H9 (cell line): ENCODE results near the gene UBE3B. TPM values are rescaled to one million over a fixed set of nuclear protein-coding genes. Genes with fewer than 3 reads are reported as not detected.

Experiments used
- DNase-seq: peaks from one replicate; pipeline ENCODE4 v3.0.0-alpha.2; 2017
- H2AFZ ChIP-seq: one replicate; pipeline ENCODE4 v1.6.1; 2013; ENCODE audit warnings: mild to moderate bottlenecking, low read length, control low read depth, moderate library complexity
- H2AK5ac ChIP-seq: 2 replicates; pipeline ENCODE4 v1.6.1; 2013; ENCODE audit warnings: low read length, control low read depth, mixed read lengths; ENCODE audit not compliant: insufficient read length
- H2BK120ac ChIP-seq: one replicate; pipeline ENCODE4 v1.6.1; 2013; ENCODE audit warnings: low read depth, mild to moderate bottlenecking, low read length, control low read depth, inconsistent platforms; ENCODE audit not compliant: poor library complexity, severe bottlenecking
- H2BK12ac ChIP-seq: 2 replicates; pipeline ENCODE4 v1.6.1; 2013; ENCODE audit warnings: low read length, control low read depth, mixed read lengths, low read depth; ENCODE audit not compliant: insufficient read length
- H2BK15ac ChIP-seq: 2 replicates; pipeline ENCODE4 v1.6.1; 2013; ENCODE audit warnings: low read depth, low read length, control low read depth
- H2BK20ac ChIP-seq: one replicate; pipeline ENCODE4 v1.6.1; 2013; ENCODE audit warnings: low read depth, mild to moderate bottlenecking, low read length, control low read depth, inconsistent platforms; ENCODE audit not compliant: poor library complexity, severe bottlenecking
- H2BK5ac ChIP-seq: 2 replicates; pipeline ENCODE4 v1.6.1; 2013; ENCODE audit warnings: low read length, control low read depth, mixed read lengths; ENCODE audit not compliant: insufficient read length
- H3K14ac ChIP-seq: 2 replicates; pipeline ENCODE4 v1.6.1; 2013; ENCODE audit warnings: low read length, control low read depth; ENCODE audit not compliant: insufficient read depth
- H3K18ac ChIP-seq: 2 replicates; pipeline ENCODE4 v1.6.1; 2013; ENCODE audit warnings: low read depth, mild to moderate bottlenecking, mixed read lengths, low read length, control low read depth; ENCODE audit not compliant: insufficient read length
- H3K23ac ChIP-seq: 2 replicates; pipeline ENCODE4 v1.6.1; 2013; ENCODE audit warnings: low read length, control low read depth, mixed read lengths, low read depth; ENCODE audit not compliant: insufficient read length
- H3K23me2 ChIP-seq: 2 replicates; pipeline ENCODE4 v1.6.1; 2013; ENCODE audit warnings: low read depth, mild to moderate bottlenecking, mixed read lengths, low read length, control low read depth; ENCODE audit not compliant: insufficient read length, poor library complexity, severe bottlenecking
- H3K27ac ChIP-seq: 2 replicates; pipeline ENCODE4 v1.5.1; 2013; ENCODE audit warnings: low read length, control low read depth, mixed read lengths, low read depth; ENCODE audit not compliant: insufficient read length
- H3K27me3 ChIP-seq: 2 replicates; pipeline ENCODE4 v1.6.1; 2013; ENCODE audit warnings: low read length, control low read depth, inconsistent platforms; ENCODE audit not compliant: insufficient read depth
- H3K4ac ChIP-seq: 2 replicates; pipeline ENCODE4 v1.6.1; 2013; ENCODE audit warnings: low read depth, mild to moderate bottlenecking, control low read depth, inconsistent platforms, low read length, moderate library complexity
- H3K4me1 ChIP-seq: 2 replicates; pipeline ENCODE4 v1.6.1; 2013; ENCODE audit warnings: low read length, control low read depth, inconsistent platforms; ENCODE audit not compliant: insufficient read depth
- H3K4me2 ChIP-seq: 2 replicates; pipeline ENCODE4 v1.6.1; 2013; ENCODE audit warnings: low read length, control low read depth, mixed read lengths; ENCODE audit not compliant: insufficient read length, insufficient read depth
- H3K56ac ChIP-seq: 2 replicates; pipeline ENCODE4 v1.6.1; 2013; ENCODE audit warnings: low read depth, mild to moderate bottlenecking, mixed read lengths, low read length, control low read depth; ENCODE audit not compliant: insufficient read length
- H3K79me1 ChIP-seq: 2 replicates; pipeline ENCODE4 v1.6.1; 2013; ENCODE audit warnings: low read depth, mild to moderate bottlenecking, moderate library complexity, low read length, control low read depth, inconsistent platforms; ENCODE audit not compliant: insufficient read depth, poor library complexity, severe bottlenecking
- H3K79me2 ChIP-seq: 2 replicates; pipeline ENCODE4 v1.6.1; 2013; ENCODE audit warnings: low read length, control low read depth, inconsistent platforms; ENCODE audit not compliant: insufficient read depth
- H3K9ac ChIP-seq: 2 replicates; pipeline ENCODE4 v1.6.1; 2013; ENCODE audit warnings: low read length, control low read depth, mixed read lengths; ENCODE audit not compliant: insufficient read length; ENCODE audit errors: extremely low read depth
- H3K9me3 ChIP-seq: one replicate; pipeline ENCODE4 v1.6.1; 2013; ENCODE audit warnings: low read depth, low read length, inconsistent platforms; ENCODE audit not compliant: control insufficient read depth
- H3T11ph ChIP-seq: one replicate; pipeline ENCODE4 v1.6.1; 2013; ENCODE audit warnings: mild to moderate bottlenecking, low read length, control low read depth, inconsistent platforms
- H4K20me1 ChIP-seq: one replicate; pipeline ENCODE4 v1.6.1; 2013; ENCODE audit not compliant: control insufficient read depth, insufficient read length, insufficient read depth
- H4K5ac ChIP-seq: 2 replicates; pipeline ENCODE4 v1.6.1; 2013; ENCODE audit warnings: low read depth, mild to moderate bottlenecking, mixed read lengths, low read length, control low read depth; ENCODE audit not compliant: insufficient read length
- H4K8ac ChIP-seq: replicated peaks from 2 replicates; pipeline ENCODE4 v1.6.1; 2013; ENCODE audit warnings: low read length, control low read depth, mixed read lengths, low read depth; ENCODE audit not compliant: insufficient read length
- H4K91ac ChIP-seq: 2 replicates; pipeline ENCODE4 v1.6.1; 2013; ENCODE audit warnings: low read depth, mild to moderate bottlenecking, moderate library complexity, mixed read lengths, low read length, control low read depth; ENCODE audit not compliant: insufficient read length
- H3K27ac Mint-ChIP-seq, 3 experiments: 2 replicates in 2 of 3; 3 replicates in 1 of 3; pipeline ENCODE4 v1.8.0; 2020 to 2021; ENCODE audit warnings: mixed read lengths in 3 of 3, mild to moderate bottlenecking in 1 of 3, moderate library complexity in 1 of 3
- H3K27me3 Mint-ChIP-seq: 2 replicates; pipeline ENCODE4 v1.8.0; 2021; ENCODE audit warnings: low read depth, mild to moderate bottlenecking, moderate library complexity, mixed read lengths
- H3K36me3 Mint-ChIP-seq, 3 experiments: 2 replicates in 2 of 3; 3 replicates in 1 of 3; pipeline ENCODE4 v1.8.0; 2020 to 2021; ENCODE audit warnings: low read depth in 3 of 3, mixed read lengths in 3 of 3; ENCODE audit not compliant: insufficient read depth in 1 of 3
- H3K4me1 Mint-ChIP-seq, 2 experiments: 2 replicates each; pipeline ENCODE4 v1.8.0; 2020; ENCODE audit warnings: mixed read lengths in 2 of 2
- H3K4me3 Mint-ChIP-seq, 2 experiments: 2 replicates in 1 of 2; 3 replicates in 1 of 2; pipeline ENCODE4 v1.8.0; 2020 to 2021; ENCODE audit warnings: mild to moderate bottlenecking in 2 of 2, mixed read lengths in 2 of 2, moderate library complexity in 1 of 2
- H3K9me3 Mint-ChIP-seq, 2 experiments: 2 replicates in 1 of 2; 3 replicates in 1 of 2; pipeline ENCODE4 v1.8.0; 2020; ENCODE audit warnings: mild to moderate bottlenecking in 2 of 2, mixed read lengths in 2 of 2, moderate library complexity in 1 of 2
- WGBS: extraction: QIAGEN DNeasy Blood & Tissue Kit; methylation state at CpG from one replicate; pipeline ENCODE4 v1.1.7; 2013; ENCODE audit warnings: missing lambda C conversion rate, low lambda C conversion rate, mixed read lengths; ENCODE audit not compliant: insufficient read length; ENCODE audit errors: extremely low coverage; 5-methylcytosine and 5-hydroxymethylcytosine counted together
- total RNA-seq: library from RNA; stranded (reverse); gene quantifications from 2 replicates; pipeline ENCODE4 v1.2.1, GENCODE V29; 2021
- TF ChIP-seq, protein P1 (sequence below): fragments of 200-600 bp; sonication (generic); conservative IDR thresholded peaks from 3 replicates; pipeline ENCODE4 v1.8.0; 2021; ENCODE audit warnings: antibody characterized with exemption, mild to moderate bottlenecking

Gene UBE3B
- total RNA-seq, 1 experiment from 2014 or later: 24.2 TPM

DNA sequence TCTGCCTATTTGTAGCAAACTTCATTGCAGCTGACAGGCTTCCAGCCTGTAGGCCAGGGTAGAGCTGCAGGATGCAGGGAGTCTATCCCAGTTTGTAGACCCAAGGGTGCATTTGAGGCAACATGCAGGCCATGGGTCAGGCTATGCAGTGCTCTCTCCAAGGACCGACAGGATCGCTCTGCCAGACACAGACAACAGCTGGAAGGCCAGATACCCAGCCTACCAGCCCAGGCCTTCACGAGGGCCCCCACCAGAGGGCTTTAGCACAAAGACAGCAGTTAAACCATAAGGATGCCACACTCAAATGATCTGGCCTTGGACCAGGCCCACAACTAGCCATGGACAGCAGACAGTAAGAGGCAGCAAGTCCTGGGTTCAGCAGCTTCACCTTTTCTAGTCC is 10.6 kb upstream of the UBE3B start:
- no peak overlapping the region for H3K4me3 Mint-ChIP-seq
- Histone ChIP-seq H3K79me1 (peaks cover 8% of the 10 kb centered on the region), H3K4ac (no peak overlapping the region), H4K8ac (no peak overlapping the region), H3K4me2 (no peak overlapping the region), H4K5ac (no peak overlapping the region), H4K91ac (no peak overlapping the region), H2AK5ac (no peak overlapping the region), H3K14ac (no peak overlapping the region), H3K79me2 (peaks cover 37% of the 10 kb centered on the region; the same call in 1 of the 2 replicates), H3K9ac (no peak overlapping the region), H3K4me1 (peaks cover 12% of the 10 kb centered on the region), H3K18ac (no peak overlapping the region), H2BK120ac (no peak overlapping the region), H3K27me3 (no peaks in the 10 kb centered on the region), H3K27ac (no peak overlapping the region), H2BK12ac (no peak overlapping the region), H3K9me3 (no peaks in the 10 kb centered on the region), H2BK20ac (no peak overlapping the region), H2BK15ac (no peak overlapping the region), H4K20me1 (peaks cover under 1% of the 10 kb centered on the region), H3K56ac (no peak overlapping the region), H2AFZ (no peak overlapping the region), H2BK5ac (no peak overlapping the region), H3K23me2 (no peaks in the 10 kb centered on the region), H3K23ac (no peak overlapping the region), H3T11ph (no peak overlapping the region)
- TF ChIP-seq, protein P1, sequence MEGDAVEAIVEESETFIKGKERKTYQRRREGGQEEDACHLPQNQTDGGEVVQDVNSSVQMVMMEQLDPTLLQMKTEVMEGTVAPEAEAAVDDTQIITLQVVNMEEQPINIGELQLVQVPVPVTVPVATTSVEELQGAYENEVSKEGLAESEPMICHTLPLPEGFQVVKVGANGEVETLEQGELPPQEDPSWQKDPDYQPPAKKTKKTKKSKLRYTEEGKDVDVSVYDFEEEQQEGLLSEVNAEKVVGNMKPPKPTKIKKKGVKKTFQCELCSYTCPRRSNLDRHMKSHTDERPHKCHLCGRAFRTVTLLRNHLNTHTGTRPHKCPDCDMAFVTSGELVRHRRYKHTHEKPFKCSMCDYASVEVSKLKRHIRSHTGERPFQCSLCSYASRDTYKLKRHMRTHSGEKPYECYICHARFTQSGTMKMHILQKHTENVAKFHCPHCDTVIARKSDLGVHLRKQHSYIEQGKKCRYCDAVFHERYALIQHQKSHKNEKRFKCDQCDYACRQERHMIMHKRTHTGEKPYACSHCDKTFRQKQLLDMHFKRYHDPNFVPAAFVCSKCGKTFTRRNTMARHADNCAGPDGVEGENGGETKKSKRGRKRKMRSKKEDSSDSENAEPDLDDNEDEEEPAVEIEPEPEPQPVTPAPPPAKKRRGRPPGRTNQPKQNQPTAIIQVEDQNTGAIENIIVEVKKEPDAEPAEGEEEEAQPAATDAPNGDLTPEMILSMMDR: no peak
- H3K27me3 Mint-ChIP-seq: no peaks in the 10 kb centered on the region
- H3K9me3 Mint-ChIP-seq: no peaks in the 10 kb centered on the region
- WGBS: no CpG with 5 or more reads among the region's 3 CpGs
- no peak for DNase-seq
- peaks cover 45 to 60% of the 10 kb centered on the region in 2 experiments for H3K4me1 Mint-ChIP-seq
- no peak overlapping the region; a peak in 1 of 7 replicates for H3K27ac Mint-ChIP-seq
- peaks cover 20 to 48% (median 37%) of the 10 kb centered on the region in 3 experiments; a peak in 6 of 7 replicates for H3K36me3 Mint-ChIP-seq
